Measurements from ENCODE around the gene ARMS2.

- TF ChIP-seq REST (IDR thresholded peaks at IDR 0.05; ENCODE audit: insufficient read depth in 1 of 2, low read depth in 2 of 2, low read length in 2 of 2) (no peak), POLR2AphosphoS5 (IDR thresholded peaks at IDR 0.05; ENCODE audit: low read depth, low read length) (no peak), SIN3A (IDR thresholded peaks at IDR 0.05; ENCODE audit: borderline replicate concordance, insufficient read depth, low read length) (no peak), TAF1 (IDR thresholded peaks at IDR 0.05; ENCODE audit: borderline replicate concordance, insufficient read depth, low read length) (no peak)
Observed at GRCh38 chr10:122454071-122454470, 382 bp upstream of the ARMS2 start.

All from PFSK-1 (cell line).